ENCODE measurements around the gene FAF1.

Gene FAF1

GRCh38 chr1:50693829-50694228 lies 266.2 kb downstream of the FAF1 start:
- no peak for DNase-seq

GRCh38 chr1:50684185-50684584 lies 275.9 kb downstream of the FAF1 start:
- DNase-seq = no peak

- no peak for DNase-seq
Measured at GRCh38 chr1:50681931-50682330, 278.1 kb downstream of the FAF1 start.

DNA sequence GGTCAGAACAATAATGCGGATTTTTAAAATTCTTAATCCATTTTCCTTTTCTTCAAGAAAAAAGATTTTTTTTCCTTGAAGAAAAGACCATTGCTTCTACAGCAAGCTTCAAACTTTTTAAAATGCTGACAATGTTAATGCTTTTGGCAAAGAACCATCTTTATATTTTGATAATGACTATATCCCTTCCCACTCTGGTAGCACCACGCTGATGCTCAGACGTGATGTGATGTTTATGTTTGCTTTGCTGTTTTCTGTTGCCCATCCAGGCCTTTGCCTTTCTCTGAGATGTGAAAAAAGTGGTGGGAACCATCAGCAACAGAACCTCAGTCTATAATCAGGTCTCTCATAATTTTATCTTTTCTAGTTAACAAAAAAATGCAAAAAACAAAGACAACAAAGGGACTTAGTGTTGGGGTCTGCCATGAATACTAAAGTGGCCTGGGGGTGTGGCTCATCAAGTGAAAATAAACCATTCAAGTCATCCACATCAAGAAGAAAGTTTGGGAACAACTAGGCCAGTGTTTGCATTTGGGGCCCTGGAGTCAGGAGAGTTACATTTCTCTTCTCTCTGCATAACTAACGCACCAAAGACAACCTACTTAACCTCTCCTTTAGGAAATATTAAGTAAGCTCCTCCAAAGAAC lies 292.2 kb downstream of the FAF1 start:
- no peak for DNase-seq

DNA sequence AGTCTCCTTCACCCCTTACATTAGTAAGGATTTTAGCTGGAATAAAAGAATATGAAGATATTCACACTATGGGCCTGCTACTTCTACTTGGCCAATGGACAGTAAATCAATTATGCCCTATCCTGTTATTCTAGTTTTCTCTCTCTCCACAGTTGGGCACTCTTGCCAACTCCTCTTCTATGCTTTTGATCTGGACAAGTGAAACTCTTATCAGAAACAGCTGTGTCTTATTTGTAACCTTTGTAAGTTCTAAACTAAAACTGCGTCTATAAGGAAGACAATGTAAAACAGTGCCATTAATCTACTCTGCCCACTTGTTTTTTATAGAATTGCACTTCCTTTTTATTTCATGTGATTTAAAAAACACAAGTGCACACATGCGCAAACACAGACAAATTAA lies 292.8 kb downstream of the FAF1 start:
- no peak for DNase-seq

- no peak for DNase-seq
Measured at GRCh38 chr1:50666849-50667248, 293.2 kb downstream of the FAF1 start.

DNA sequence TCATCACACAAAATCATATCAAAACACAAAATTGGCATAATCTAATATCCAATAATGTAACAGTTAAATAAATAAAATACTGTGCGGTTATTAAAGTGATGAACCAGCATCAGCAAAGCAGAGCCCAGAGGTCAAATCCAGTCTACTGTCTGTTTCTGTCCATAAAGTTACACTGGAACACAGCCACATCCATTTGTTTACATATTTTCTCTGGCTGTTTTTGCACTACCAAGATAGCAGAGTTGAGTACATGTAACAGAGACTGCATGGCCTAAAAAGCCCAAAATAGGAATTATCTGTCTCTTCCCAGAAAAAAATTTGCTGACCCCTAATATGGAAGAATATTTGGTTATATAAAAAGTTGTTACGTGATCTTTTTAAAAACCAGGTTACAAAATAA lies 294.7 kb downstream of the FAF1 start:
- DNase-seq = no peak

GRCh38 chr1:50661626-50662025 lies 298.4 kb downstream of the FAF1 start:
- DNase-seq = no peak

- DNase-seq = no peak
Measured at GRCh38 chr1:50659107-50659662, 300.9 kb downstream of the FAF1 start.

DNA sequence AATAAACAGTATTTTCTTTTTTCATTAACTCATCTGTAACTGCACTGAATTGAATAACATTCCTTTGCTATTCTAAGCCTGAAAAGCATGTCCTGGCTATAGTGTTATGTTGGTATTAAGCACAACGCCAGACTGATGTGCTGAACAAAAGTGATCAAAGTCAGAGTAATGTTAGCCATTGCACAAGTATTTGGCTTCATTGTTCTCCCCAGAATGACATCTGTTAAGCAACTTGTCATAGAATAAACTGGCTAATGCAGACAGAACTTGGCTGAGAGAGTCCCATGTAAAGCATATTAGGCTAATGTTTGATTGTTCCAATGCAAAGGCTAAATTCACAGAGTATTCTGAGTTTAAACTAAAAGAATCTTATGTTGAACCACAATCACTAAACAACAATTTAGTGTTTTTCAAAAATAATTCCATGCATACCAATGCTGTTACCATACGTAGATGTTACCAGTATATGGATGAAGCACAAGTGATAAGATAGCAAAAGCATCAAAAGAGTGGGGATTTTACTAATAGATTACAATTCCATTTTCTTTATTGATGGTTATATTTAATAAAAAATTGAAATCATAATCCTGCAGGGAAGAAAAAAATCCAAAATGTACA lies 301.5 kb downstream of the FAF1 start:
- DNase-seq = no peak

DNA sequence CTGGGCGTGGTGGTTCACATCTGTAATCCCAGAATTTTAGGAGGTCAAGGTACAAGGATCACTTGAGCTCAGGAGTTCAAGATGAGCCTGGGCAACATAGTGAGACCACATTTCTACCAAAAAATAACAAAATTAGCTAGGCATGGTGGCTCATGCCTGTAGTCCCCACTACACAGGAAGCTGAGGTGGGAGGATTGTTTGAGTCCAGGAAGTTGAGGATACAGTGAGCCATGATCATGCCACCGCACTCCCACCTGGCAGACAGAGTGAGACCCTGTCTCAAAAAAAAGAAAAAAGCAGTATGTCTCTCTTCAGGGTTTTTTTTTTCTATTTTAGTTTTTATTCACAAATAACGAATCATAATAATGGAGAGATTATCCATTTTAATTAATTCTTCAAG lies 303.1 kb downstream of the FAF1 start:
- no peak for DNase-seq

GRCh38 chr1:50651476-50652263 lies 308.4 kb downstream of the FAF1 start:
- no peak for DNase-seq

DNA sequence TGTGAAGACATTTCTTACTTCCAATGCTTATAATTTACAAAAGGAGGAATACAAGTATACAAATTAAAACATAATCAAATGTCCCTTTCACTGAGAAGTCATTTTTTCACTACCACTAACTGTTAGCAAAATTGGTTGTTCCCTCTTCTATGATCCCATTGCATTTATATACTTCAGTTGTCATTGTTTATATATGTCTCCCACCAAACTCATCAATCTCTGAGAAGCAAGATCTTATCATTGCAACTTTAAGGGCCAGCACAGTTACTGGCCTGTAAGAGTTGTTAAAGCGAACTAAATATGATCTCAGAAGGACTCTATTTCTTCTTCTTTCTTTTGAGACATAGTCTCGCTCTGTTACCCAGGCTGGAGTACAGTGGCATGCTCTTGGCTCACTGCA lies 313.5 kb downstream of the FAF1 start:
- no peak for DNase-seq

DNA sequence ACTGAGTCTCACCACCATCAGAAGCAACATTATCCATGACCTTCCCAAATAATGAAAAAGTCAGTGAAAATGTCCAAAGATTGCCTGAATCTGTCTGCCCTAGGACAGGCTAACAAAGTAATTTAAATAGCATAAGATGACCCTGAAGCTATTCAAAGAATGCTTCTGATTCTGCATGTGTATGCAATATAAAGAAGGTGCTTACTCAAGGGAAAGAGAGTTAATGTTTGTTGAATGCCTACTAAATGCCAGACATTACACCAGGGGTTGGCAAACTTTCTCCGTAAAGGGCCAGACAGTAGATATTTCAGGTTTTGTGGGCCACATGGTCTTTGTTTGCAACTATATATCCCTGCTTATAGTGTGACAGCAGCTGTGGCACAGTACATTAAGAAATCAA lies 314.9 kb downstream of the FAF1 start:
- no peak for DNase-seq

- DNase-seq = no peak
Measured at GRCh38 chr1:50644447-50645105, 315.5 kb downstream of the FAF1 start.

DNA sequence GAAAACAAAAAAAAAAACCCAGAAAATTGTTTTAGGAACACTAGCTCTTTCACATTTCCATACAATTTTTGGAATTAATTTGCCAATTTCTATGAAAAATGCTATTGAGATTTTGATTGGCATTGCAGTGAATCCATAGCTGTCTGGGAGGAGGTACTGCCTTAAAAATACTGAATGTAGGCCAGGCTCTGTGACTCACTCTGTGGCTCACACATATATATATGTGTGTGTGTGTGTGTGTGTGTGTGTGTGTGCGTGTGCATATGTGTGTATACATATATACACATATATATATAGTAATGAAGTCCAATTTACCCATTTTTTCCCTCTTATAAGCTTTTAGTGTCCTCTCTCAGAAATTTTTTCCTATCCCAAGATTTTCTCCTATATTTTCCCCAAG lies 322.6 kb downstream of the FAF1 start:
- no peak for DNase-seq

DNA sequence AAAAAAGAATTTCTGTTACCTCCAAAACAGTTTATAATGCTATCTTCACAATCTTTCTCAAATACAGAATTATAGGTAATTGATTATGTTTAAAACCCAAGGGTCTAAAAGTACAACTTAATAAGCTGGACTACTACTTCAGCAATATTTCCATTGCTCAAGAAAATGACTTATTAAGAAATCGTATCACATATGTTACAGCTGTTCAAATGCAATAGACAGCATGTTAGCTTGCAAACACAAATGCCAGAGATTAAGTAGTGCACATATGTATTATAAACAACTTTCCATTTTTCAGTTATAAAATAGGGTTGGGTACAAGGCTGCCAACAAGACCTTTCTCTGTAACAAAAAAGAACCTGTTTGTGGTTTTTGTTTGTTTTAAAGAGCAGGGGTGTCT lies 325.8 kb downstream of the FAF1 start:
- DNase-seq = no peak

GRCh38 chr1:50633465-50633864 lies 326.6 kb downstream of the FAF1 start:
- DNase-seq = no peak

DNA sequence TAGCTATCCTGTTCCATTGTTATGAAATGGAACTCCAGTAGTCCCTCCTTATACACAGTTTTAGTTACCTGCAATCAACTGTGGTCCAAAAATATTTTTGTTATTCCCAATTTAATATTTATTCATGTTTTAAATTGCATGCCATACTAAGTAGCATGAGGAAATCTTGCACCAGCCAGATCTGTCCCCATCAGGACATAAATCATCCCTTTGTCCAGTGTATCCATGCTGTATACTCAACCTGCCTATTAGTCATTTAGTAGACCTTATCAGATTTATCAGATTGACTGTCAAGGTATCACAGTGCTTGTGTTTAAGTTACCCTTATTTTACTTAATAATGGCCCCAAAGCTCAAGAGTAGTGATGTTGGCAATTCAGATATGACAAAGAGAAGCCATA lies 328.9 kb downstream of the FAF1 start:
- no peak for DNase-seq

- no peak for DNase-seq
Measured at GRCh38 chr1:50622259-50622658, 337.8 kb downstream of the FAF1 start.

DNA sequence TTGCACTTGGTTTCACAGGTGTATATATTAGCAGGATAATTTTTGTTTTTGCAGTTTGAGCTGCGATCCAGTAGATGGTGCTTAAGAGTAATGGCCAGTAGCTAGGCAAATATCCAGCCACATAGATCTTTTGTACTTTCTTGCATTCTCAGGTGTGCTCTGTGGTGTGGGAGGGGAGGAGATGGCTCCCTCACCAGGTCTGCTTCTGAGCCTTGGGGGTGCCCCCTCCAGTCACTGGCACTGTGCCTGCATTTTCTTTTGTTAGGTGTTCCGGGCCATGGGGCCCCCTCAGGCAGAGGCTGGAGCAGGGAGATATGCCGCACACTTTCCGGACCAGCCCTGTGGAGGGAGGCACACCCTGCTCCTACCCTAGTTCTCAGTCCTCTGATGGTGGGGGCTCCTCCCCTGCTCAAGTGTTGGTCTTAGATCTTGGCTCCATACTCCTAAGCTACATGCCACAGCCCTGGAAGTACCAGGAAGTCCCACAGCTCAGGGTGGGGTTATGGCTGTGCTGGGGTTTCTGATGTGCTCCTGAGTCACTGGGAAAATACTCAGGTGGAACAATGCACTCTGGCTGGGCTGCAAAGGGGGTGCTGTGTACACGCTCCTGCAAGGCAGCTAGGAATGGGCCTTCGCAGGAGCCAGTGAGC lies 339.3 kb downstream of the FAF1 start:
- no peak for DNase-seq

GRCh38 chr1:50615036-50615750 lies 344.9 kb downstream of the FAF1 start:
- DNase-seq = no peak

Measured in effector CD8-positive, alpha-beta T cell (primary cell).